ENCODE data around the gene CARD9.
"Not testable (repeated sequence)": the region's sequence is repeated elsewhere in the genome, so short reads cannot be mapped to it uniquely, and the experiment has no call there.

Gene CARD9

DNA sequence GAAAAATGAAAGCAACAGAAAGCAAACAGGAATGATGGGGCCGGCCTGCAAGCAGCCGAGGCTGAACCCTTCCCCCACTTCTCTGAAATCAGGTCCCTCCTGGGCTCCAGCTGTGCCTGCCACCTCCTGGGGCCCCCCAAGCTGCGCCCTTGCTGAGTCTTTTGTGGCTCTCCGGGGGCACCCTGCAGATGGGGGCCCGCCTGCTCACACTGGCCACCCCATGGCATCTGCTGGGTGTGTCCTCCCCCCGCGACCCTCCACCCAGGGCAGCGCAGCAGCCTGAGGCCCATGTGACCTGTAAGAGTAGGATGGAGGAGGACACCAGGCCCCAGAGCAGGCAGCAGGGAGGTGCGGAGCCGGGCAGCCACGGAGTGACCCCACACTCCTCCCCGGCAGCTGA lies 40.4 kb downstream of the CARD9 start:
- no peak for DNase-seq

- DNase-seq, result no peak
Observed at GRCh38 chr9:136332482-136332983, 40.9 kb downstream of the CARD9 start.

DNA sequence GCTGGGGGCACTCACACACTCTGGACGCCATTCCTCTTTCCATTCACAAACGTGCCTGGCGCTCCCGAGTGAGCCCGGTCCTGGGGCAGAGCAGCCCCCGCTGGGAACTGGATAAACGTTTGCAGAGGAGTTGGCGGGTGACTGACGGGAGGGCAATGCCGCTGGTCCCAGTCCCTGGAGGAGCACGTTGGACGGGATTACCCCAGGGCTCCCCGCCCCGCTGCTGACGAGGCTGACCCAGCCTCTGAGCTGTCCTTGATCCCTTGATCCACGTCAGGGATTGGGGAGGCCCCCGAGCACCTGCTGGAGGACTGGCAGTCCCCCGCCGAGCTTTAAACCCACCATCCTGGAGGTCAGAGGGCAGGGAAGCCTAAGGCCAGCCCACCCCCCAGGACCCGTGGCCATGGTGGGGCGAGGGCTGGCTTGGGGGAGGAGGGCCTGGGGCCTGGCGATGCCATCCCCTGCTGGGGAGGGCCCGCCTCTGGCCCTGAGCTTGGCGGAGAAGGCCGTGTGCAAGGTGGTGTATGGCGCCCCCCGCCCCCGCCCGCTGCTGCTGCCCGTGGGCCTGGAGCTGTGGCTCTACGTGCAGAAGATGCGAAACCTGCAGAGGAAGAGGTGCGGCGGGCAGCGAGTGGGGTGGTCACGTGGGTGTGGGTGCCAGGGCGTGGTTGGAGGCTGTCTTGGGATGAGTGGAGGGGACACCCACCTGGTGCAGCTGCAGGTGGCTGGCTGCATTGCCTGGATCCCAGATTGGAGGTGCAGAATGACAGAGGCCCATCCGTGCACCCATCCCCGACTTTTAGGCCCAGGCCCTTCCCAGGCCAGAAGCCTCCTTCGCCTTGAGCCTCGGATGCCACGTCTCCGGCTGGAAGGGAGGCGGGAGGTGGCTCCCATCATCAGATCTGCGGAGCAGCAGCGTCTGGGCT lies 41.6 kb downstream of the CARD9 start:
- DNase-seq, result no peak

GRCh38 chr9:136331030-136331429 lies 42.4 kb downstream of the CARD9 start:
- DNase-seq, result no peak

- no peak for DNase-seq
Observed at GRCh38 chr9:136330406-136330990, 43.0 kb downstream of the CARD9 start.

DNA sequence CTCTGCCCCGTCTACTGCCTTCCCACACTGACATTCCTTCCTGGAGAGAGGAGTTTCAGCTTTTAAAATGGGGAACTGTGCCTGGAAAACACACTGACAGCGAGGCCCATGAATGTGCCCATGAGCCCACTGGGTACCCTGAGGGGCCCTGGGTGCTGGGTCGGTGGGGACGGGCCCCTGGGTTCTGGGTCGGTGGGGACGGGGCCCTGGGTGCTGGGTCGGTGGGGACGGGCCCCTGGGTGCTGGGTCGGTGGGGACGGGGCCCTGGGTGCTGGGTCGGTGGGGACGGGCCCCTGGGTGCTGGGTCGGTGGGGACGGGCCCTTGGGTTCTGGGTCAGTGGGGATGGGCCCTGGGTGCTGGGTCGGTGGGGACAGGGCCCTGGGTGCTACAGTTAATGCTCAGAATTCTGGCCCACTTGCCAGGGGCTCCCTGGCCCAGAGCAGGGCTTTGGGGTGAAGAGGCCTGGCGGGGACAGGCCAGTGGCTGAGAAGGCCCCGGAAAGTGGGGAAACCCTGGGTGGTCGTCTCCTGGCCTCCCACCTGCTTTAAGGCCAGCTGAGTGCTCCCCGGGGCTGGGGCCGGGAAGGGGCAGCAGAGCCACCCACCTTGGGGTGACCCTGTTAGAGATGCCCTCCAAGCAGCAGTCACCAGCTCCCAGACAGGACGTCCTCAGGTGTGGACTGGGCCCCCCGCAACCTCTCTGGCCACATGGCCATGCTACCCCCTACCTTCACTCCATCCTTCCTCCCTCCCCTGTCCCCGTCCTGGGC lies 43.6 kb downstream of the CARD9 start:
- DNase-seq, result no peak

DNA sequence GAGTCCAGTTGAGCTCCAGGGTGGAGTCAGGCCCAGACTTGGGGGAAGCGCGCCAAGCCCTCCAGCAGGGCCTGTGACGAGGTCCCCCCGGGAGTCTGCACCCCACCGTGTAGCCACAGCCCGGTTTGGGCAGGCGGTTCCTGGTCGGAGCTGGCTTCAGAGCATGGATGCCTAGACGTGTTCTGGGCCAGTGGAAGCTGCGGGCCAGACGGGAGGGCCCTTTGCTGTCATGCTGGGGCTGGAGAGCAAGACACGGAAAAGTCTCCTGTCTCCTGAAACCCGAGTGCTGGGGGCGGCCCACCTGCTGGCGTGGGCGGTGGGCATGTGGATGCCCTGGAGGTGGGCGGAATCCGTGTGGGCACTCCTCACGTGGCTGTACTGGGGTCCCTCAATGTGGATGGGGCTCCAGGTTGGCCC lies 44.2 kb downstream of the CARD9 start:
- DNase-seq, result no peak

DNA sequence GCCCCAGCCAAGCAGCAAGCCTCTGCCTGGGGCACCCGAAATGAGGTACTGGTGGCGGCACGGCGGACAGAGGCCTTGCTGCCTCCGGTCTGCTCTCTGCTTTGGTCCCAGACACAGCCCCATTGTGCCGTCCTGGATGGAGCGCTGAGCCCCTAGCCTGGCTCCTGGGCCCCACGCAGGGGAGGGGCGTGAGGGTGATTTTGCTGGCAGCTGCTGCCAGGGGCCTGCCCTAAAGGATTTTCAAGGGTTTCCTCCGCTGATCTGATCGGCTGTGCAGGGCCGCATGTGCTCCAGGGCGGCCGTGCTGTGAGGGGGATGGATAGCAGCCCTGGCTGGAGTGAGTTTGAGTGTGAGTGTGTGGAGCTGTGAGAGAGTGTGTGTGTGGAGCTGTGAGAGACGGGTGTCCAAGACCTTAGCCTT lies 44.8 kb downstream of the CARD9 start:
- DNase-seq, result no peak

DNA sequence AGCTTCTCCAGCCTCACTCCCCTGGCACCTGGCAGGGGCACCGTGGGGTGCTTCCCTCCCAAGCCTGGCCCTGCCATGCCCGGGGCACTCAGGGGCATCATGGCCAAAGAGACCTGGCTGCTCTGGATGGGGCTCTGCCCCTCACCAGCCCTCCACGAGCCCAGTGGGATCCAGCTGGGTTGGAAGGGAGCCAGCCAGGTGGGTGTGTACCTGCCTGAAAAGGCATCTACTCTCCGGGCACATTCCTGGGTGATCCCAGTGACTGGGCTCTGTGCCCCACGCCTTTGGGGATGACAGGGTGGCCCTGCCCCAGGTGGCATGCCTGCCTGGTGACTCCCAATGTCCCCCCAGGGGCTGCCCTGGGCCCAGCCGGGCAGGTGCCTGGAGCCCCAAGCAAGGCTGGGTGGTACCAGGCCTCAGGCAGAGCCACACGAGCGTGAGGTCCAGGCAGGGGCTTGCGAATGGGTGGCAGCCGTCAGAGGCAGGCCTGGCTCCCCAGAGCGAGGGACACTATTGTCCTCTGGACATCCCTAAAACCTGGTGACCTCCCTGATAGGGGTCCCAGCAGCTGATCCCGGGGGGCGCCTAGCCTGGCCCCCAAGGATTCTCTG lies 45.4 kb downstream of the CARD9 start:
- DNase-seq, result no peak

DNA sequence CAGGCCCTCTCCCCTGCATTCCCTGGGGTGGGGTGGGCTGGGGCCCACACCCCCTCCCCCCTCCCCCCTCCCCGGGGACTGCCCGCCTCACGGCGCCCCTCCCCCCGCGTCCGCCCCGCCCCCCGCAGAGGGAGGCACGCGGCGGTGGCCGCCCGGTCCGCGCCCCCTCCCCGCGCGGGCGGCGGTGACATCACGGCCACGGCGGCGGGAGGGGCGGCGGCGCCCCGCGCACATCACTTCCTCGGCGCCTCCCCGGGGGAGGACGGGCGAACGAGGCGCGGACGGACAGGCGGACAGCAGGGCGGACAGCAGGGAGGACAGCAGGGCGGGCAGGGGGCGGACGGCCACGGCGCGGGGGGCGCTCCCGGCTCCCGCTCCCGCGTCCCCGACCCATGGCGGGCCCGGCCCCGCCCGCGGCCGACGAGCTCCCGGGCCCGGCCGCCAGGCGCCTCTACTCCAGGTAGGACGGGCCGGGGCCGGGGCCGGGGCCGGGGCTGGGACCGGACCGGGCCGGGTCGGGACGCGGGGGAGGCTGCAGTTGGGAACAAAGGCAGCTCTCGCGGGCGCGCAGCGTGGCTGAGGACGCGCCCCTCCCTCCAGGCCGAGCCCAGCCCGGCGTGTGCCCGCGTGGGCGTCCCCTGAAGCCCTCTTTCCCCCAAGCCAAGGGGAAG lies 46.0 kb downstream of the CARD9 start, which contains the start of gene GPSM1:
Gene GPSM1, plus strand, starts transcription at position 236 of the 671 bp plus-strand sequence. Its CDS starts 157 bp downstream, at position 393.
- peak; percentile 65 for DNase-seq

DNA sequence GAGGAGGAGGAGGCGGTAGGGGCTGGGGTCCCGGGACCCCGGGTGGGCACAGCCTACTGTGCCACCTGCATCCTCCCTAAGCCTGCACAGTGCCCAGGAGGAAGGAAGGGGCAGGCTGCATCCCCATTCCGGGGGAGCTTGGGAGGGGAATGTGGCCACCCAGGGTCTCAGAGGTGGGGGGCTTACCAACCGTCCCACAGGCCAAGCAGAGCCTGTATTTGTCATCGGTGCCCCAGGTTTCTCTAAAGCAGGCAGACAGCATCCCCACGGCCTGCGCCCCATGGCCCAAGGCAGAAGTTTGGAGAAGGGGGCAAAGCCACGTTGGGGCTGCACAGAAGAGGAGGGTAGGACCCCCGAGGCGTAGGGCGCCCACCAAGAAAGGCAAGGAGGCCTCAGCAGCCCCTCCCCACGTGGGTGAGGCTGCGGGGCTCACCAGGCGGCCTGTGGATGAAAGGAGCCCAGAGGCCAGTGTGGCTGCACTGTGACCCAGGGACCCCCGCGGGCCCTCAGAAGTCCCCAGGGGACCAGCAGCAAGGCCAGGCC lies 46.6 kb downstream of the CARD9 start:
- DNase-seq, result no peak

- no peak for DNase-seq
Observed at GRCh38 chr9:136326061-136326760, 47.3 kb downstream of the CARD9 start.

GRCh38 chr9:136325358-136325757 lies 48.1 kb downstream of the CARD9 start:
- DNase-seq, result no peak

- DNase-seq, result no peak
Observed at GRCh38 chr9:136324501-136325300, 48.8 kb downstream of the CARD9 start.

- DNase-seq, result no peak
Observed at GRCh38 chr9:136323371-136323789, 50.1 kb downstream of the CARD9 start.

- DNase-seq, result no peak
Observed at GRCh38 chr9:136322756-136323330, 50.6 kb downstream of the CARD9 start.

GRCh38 chr9:136321561-136321960 lies 51.9 kb downstream of the CARD9 start:
- no peak for DNase-seq

GRCh38 chr9:136320972-136321371 lies 52.5 kb downstream of the CARD9 start:
- not testable (repeated sequence) for DNase-seq

DNA sequence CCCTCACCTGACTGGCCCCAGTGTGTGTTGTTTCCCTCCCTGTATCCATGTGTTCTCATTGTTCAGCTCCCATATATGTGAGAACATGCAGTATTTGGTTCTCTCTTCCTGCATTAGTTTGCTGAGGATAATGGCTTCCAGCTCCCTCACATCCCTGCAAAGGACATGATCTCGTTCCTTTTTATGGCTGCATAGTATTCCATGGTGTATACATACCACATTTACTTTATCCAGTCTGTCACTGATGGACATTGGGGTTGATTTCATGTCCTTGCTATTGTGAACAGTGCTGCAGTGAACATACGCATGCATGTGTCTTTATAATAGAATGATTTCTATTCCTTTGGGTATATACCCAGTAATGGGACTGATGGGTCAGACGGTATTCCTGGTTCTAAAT lies 53.5 kb downstream of the CARD9 start:
- DNase-seq, result not testable (repeated sequence)

DNA sequence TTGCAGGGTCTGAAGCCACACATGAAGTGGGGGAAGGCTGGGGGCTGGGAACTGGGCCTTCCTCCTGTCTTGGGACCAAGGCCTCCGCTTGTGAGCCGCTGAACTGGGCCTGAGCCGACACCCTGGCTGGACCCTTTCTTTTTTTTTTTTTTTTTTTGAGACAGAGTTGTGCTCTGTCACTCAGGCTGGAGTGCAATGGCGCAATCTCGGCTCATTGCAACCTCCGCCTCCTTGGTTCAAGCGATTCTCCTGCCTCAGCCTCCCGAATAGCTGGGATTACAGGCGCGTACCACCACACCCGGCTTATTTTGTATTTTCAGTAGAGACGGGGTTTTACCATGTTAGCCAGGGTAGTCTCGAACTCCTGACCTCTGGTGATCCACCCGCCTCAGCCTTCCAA lies 54.2 kb downstream of the CARD9 start:
- DNase-seq, result not testable (repeated sequence)
